Activated CD8-positive, alpha-beta memory T cell treated with anti-CD3 and anti-CD28 coated beads for 4 hours (primary cell): ENCODE results near the gene TRPV4.

Source experiments
- DNase-seq, 2 donors: peaks; one replicate each; pipeline ENCODE4 v3.0.0-alpha.2; 2020; ENCODE audit warnings: low read depth in 2 of 2

The TRPV4 gene

GRCh38 chr12:109776624-109777023, 56.6 kb downstream of the TRPV4 start:
- no peak for DNase-seq

GRCh38 chr12:109775172-109775881, 57.9 kb downstream of the TRPV4 start:
- peak; percentile 34 to 45 for DNase-seq

- no peak for DNase-seq
These were observed 59.7 kb downstream of the TRPV4 start for GRCh38 chr12:109773384-109774011.

GRCh38 chr12:109772622-109773321, 60.4 kb downstream of the TRPV4 start:
- DNase-seq = no peak

GRCh38 chr12:109771746-109772621, 61.2 kb downstream of the TRPV4 start:
- no peak for DNase-seq

- DNase-seq = no peak
These were observed 62.1 kb downstream of the TRPV4 start for GRCh38 chr12:109770861-109771670.

- DNase-seq = no peak
These were observed 62.9 kb downstream of the TRPV4 start for GRCh38 chr12:109770104-109770860.

- no peak for DNase-seq
These were observed 64.1 kb downstream of the TRPV4 start for GRCh38 chr12:109768901-109769670.

GRCh38 chr12:109767991-109768900, 65.0 kb downstream of the TRPV4 start:
- DNase-seq = no peak

- DNase-seq = no peak
These were observed 65.7 kb downstream of the TRPV4 start for GRCh38 chr12:109767456-109767855.

- DNase-seq = no peak
These were observed 66.9 kb downstream of the TRPV4 start for GRCh38 chr12:109766251-109766778.

GRCh38 chr12:109765446-109765810, 67.8 kb downstream of the TRPV4 start:
- no peak for DNase-seq

- no peak for DNase-seq
These were observed 68.3 kb downstream of the TRPV4 start for GRCh38 chr12:109764776-109765445.

- DNase-seq = no peak
These were observed 69.1 kb downstream of the TRPV4 start for GRCh38 chr12:109764123-109764522.

GRCh38 chr12:109763201-109763841, 69.9 kb downstream of the TRPV4 start:
- DNase-seq = no peak

GRCh38 chr12:109762673-109763191, 70.5 kb downstream of the TRPV4 start:
- DNase-seq = no peak
